Heart right ventricle (tissue), 16 donors: ENCODE measurements around the gene GLYAT. TPM values are rescaled to one million over a fixed set of nuclear protein-coding genes. Genes with fewer than 3 reads are reported as not detected.

ENCODE experiments used
- ATAC-seq, 8 donors: fragments of 200-7000 bp; cut with Tn5 transposase; one replicate each; pipeline ENCODE4 v1.9.1; 2020; ENCODE audit warnings: mild to moderate bottlenecking in 8 of 8, moderate library complexity in 8 of 8, moderate number of reproducible peaks in 1 of 8
- DNase-seq, 2 donors: peaks; one replicate each; pipeline ENCODE4 v3.0.0-alpha.2; 2020
- H3K27ac ChIP-seq, 10 donors: fragments of 200-600 bp; sonication (generic) in 2 of 10; one replicate each; pipeline versions ENCODE4 v1.5.0 to v1.8.0; 2020 to 2022; ENCODE audit warnings: mild to moderate bottlenecking in 3 of 10
- H3K27me3 ChIP-seq, 7 donors: fragments of 200-600 bp; one replicate each; pipeline ENCODE4 v1.8.0; 2021 to 2022; ENCODE audit warnings: mild to moderate bottlenecking in 2 of 7
- H3K36me3 ChIP-seq, 9 donors: fragments of 200-600 bp; sonication (generic) in 1 of 9; one replicate each; pipeline versions ENCODE4 v1.5.0 to v1.8.0; 2020 to 2022; ENCODE audit warnings: mild to moderate bottlenecking in 2 of 9
- H3K4me1 ChIP-seq, 9 donors: fragments of 200-600 bp; sonication (generic) in 1 of 9; one replicate each; pipeline versions ENCODE4 v1.5.0 to v1.8.0; 2020 to 2022; ENCODE audit warnings: mild to moderate bottlenecking in 4 of 9
- H3K4me3 ChIP-seq, 10 donors: fragments of 200-600 bp; sonication (generic) in 2 of 10; one replicate each; pipeline versions ENCODE4 v1.5.0 to v1.8.0; 2020 to 2022; ENCODE audit warnings: mild to moderate bottlenecking in 7 of 10, moderate library complexity in 2 of 10
- H3K9me3 ChIP-seq, 11 donors: fragments of 200-600 bp in 10 of 11; sonication (generic) in 2 of 11; one replicate each; pipeline versions ENCODE4 v1.5.0 to v1.8.0; 2013 to 2022; ENCODE audit warnings: mild to moderate bottlenecking in 2 of 11, control low read depth in 1 of 11, moderate library complexity in 1 of 11
- WGBS, 2 donors: extraction: QIAGEN DNeasy Blood & Tissue Kit; methylation state at CpG; one replicate each; pipeline ENCODE4 v1.1.7; 2013; ENCODE audit warnings: inconsistent platforms in 1 of 2; 5-methylcytosine and 5-hydroxymethylcytosine counted together
- intact Hi-C, 10 donors: fragments of 100-400 bp; cut with DNase I; formaldehyde crosslinking; loops; one replicate each; pipeline versions ENCODE4 v1.11.1 to v1.14.2; 2022
- polyA plus RNA-seq, 2 donors: library from polyadenylated mRNA; stranded (reverse); fragments of 200-250 nt; gene quantifications; one replicate each; pipeline ENCODE4 v1.2.3, GENCODE V29; 2013
- total RNA-seq, 10 donors: library from RNA; stranded (reverse); fragmentation: NEBNext Ultra II Directional in 3 of 10; extraction: Animal tissue kit (Norgen Biotek cat#: 25700) in 3 of 10; gene quantifications; one replicate each; pipeline versions ENCODE4 v1.2.1 to v1.2.4, GENCODE V29; 2021 to 2023
- TF ChIP-seq, protein P1 (sequence below), 9 donors: fragments of 200-600 bp; sonication (generic) in 2 of 9; IDR thresholded peaks; one replicate each; pipeline versions ENCODE4 v1.5.0 to v1.8.0; 2021 to 2022; ENCODE audit warnings: antibody characterized with exemption in 9 of 9, mild to moderate bottlenecking in 5 of 9, moderate library complexity in 1 of 9
- donor health status: Arrhythmogenic right ventricular cardiomyopathy.
- donor health status: ischemic (EF 13 %, LVEDD 7.1; RV severe dilation, severe dysfunction).
- donor health status: healthy with polysubstance abuse.
- donor health status: DM: no; HTN: yes; CAD: no.
- donor health status: DM: no; HTN: no; CAD: no.
- donor health status: ischemic (EF 25% LVEDD 6.9; RV normal size, moderate dysfunction).
- donor health status: ischemic (EF 25% LVEDD 5.7; RV mildly dilated, moderate dysfunction).
- donor health status: healthy.
- donor health status: DM: yes; HTN: yes; CAD: no.
- donor health status: Ischemic cardiomyopathy.
- donor health status: ischemic (EF 35%, LVEDD 5.7; RV mildly dilated, moderate dysfunction).
- donor health status: nonischemic (EF 11% LVEDD 7.7; RV severe dilation, severe dysfunction).
- donor health status: DM: yes; HTN: yes; CAD: no.
- donor health status: PGD.
- donor health status: ischemic (EF 29% LVEDD 5.4; RV normal size, mild dysfunction).
- donor health status: nonischemic (EF 23%, LVEDD 6.1; RV moderate dilation, normal function).

The GLYAT gene
- total and polyA plus RNA-seq, 12 donors, result 0.22 to 0.79 (median 0.29) TPM; not detected in 7

DNA sequence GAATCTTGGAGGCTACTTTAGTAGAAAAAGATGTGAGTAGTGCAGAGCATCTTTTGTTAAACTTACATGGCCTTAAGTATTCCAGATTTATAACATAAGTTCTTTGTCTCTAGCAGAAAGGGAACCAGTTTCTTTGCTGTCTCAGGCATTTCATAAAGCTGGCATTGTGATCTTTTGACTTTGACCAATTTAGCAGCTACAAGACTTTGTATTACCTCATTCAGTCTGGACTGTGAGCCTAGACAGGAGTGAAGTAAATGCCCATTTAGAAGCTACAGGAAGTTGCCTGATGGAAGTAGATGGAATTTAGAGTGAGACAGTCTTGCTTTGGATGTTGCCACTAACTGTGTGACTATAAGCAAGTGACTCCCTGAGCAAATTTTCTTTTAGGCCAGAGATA, 25.7 kb upstream of the GLYAT start:
- Histone ChIP-seq H3K27me3 (no peaks in the 10 kb centered on the region), H3K36me3 (no peaks in the 10 kb centered on the region), H3K27ac (no peak overlapping the region), H3K4me3 (no peak overlapping the region), H3K4me1 (no peaks in the 10 kb centered on the region), H3K9me3 (peaks cover 0 to 3% (median 0%) of the 10 kb centered on the region in 11 donors)
- TF ChIP-seq, protein P1, sequence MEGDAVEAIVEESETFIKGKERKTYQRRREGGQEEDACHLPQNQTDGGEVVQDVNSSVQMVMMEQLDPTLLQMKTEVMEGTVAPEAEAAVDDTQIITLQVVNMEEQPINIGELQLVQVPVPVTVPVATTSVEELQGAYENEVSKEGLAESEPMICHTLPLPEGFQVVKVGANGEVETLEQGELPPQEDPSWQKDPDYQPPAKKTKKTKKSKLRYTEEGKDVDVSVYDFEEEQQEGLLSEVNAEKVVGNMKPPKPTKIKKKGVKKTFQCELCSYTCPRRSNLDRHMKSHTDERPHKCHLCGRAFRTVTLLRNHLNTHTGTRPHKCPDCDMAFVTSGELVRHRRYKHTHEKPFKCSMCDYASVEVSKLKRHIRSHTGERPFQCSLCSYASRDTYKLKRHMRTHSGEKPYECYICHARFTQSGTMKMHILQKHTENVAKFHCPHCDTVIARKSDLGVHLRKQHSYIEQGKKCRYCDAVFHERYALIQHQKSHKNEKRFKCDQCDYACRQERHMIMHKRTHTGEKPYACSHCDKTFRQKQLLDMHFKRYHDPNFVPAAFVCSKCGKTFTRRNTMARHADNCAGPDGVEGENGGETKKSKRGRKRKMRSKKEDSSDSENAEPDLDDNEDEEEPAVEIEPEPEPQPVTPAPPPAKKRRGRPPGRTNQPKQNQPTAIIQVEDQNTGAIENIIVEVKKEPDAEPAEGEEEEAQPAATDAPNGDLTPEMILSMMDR (IDR thresholded peaks at IDR 0.05), result no peak
- intact Hi-C loops, result no loop called here
- ATAC-seq, result no peak
- DNase-seq, result no peak

DNA sequence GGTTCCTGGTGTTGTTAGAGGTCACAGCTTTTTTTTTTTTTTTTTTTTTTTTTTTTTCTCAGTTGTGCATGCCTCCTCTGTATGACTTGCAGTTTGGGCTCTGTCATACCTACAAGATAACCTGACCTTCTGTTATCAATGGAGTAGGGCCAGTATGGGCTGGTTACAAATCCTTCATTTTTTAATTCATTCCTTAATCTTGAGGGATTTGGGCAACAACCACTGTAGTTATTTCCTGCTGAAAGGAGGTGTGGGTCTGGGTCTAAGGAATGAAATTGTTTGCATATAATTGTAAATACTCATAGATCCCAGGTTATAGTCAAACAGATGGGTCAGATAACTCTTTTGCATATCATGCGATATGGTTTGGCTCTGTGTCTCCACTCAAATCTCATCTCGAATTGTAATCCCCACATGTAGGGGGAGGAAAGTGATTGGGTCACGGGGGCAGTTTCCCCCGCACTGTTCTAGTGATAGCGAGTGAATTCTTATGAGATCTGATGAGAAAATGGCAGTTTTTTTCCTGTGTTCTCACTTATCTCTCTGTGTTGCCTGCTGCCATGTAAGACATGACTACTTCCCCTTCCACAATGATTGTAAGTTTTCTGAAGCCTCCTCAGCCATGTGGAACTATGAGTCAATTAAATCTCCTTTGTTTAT, 14.1 kb upstream of the GLYAT start:
- Histone ChIP-seq H3K4me1 (no peaks in the 10 kb centered on the region), H3K27ac (no peak overlapping the region), H3K27me3 (peaks cover 0 to 17% (median 6%) of the 10 kb centered on the region in 7 donors), H3K4me3 (no peak overlapping the region), H3K36me3 (no peaks in the 10 kb centered on the region), H3K9me3 (peaks cover 0 to 44% (median 6%) of the 10 kb centered on the region in 11 donors)
- 73% methylated on average over 5 of the region's 5 CpGs for WGBS, 2 donors
- intact Hi-C loops, result no loop called here
- no peak for ATAC-seq
- TF ChIP-seq, protein P1 (IDR thresholded peaks at IDR 0.05), result no peak
- DNase-seq, result no peak

DNA sequence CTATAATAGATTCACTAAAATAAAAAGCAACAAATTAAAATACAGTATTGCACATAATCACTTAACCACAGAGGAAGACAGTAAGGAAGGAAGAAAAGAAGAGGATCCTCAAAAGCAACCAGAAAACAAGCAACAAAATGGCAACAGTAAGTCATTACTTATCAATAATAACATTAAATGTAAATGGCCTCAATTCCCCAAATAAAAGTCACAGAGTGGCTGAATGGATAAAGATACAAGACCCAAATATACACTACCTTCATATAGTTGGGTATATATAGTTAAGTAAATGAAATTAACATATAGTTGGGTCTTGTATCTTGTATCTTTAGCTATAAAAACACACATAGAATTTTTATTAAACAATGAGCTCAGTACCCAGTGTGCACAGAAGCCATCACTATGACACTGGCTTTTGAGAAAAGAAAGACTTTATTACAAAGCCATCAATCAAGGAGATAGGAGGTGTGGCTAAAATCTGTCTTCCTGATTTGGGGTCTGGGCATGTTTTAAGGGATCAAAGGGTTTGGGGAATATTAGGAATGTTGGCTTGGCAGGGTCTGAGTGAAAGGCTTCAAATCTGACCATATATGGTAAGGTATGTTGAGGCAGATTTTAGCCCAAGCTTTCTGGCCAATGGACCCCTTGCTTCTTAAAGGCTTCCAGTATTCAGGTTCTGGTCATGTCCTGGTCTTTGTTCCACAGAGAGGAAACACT, 13.4 kb upstream of the GLYAT start:
- Histone ChIP-seq H3K4me1 (no peaks in the 10 kb centered on the region), H3K36me3 (no peaks in the 10 kb centered on the region), H3K27ac (no peak overlapping the region), H3K4me3 (no peak overlapping the region), H3K27me3 (peaks cover 0 to 15% (median 4%) of the 10 kb centered on the region in 7 donors), H3K9me3 (peaks cover 0 to 51% (median 11%) of the 10 kb centered on the region in 11 donors)
- TF ChIP-seq, protein P1 (IDR thresholded peaks at IDR 0.05), result no peak
- no peak for ATAC-seq
- no peak for DNase-seq
- intact Hi-C loops, result no loop called here

DNA sequence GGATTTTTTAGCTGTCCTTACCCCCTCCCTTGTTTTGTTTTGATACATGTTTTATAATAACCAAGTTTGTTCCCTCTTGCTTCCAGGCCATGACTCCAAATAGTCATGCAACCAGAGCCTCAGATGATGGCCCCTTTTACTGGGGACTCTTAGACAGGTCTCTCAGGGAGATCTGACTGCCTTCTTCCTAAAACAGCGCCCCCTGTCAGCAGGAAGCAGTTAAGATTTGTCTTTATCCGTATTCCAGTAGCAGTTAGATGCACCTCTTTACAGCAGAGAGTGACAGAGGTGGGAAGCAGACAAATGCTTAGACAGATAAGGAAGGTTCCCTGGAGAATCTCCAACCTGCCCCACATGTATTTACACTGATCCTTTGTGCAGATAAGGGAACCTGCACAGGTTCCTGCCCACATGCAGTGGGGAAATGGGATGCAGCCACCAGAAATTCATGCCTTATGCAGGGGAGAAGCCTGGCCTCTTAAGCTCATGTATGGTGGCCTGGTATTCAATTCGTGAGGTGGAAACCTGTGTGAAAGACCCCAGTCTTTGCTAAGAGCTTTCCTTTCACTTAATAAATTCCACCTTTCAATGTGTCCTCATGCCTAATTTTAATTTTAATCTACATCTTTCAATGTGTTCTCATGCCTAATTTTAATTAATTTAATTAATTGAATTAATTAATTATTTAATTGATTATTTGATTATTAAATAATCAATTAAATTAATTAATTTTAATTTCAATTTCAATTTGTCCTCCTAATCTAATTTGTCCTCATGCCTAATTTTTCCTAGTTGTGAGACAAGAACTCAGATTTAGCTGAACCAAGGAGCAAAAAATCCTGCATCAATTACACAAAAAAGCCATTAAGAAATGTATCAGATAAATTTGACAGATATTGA, 11.5 kb upstream of the GLYAT start:
- Histone ChIP-seq H3K27me3 (peaks cover 0 to 6% (median 0%) of the 10 kb centered on the region in 7 donors), H3K4me1 (no peaks in the 10 kb centered on the region), H3K27ac (no peak overlapping the region), H3K4me3 (no peak overlapping the region), H3K36me3 (no peaks in the 10 kb centered on the region), H3K9me3 (peaks cover 0 to 60% (median 11%) of the 10 kb centered on the region in 11 donors)
- TF ChIP-seq, protein P1 (IDR thresholded peaks at IDR 0.05), result no peak
- ATAC-seq (no peak), DNase-seq (no peak)
- intact Hi-C loops, result no loop called here
- 36 to 47% methylated on average over 3 of the region's 3 CpGs for WGBS, 2 donors
